Measurements from ENCODE around the gene VGLL2.
"Not testable (repeated sequence)": the region's sequence is repeated elsewhere in the genome, so short reads cannot be mapped to it uniquely, and the experiment has no call there.

VGLL2 gene

GRCh38 chr6:117265410-117266256 lies at the start of gene VGLL2:
VGLL2 (plus strand) TSS chr6:117265558; CDS start chr6:117265764, 206 bp downstream.
- DNase-seq: peak; percentile 28

- DNase-seq: no peak
Measured at GRCh38 chr6:117222861-117223260, 42.5 kb upstream of the VGLL2 start.

- DNase-seq: no peak
Measured at GRCh38 chr6:117226778-117227177, 38.6 kb upstream of the VGLL2 start.

GRCh38 chr6:117227245-117227962 lies 38.0 kb upstream of the VGLL2 start:
- no peak for DNase-seq

GRCh38 chr6:117228202-117228601 lies 37.2 kb upstream of the VGLL2 start:
- DNase-seq: no peak

- no peak for DNase-seq
Measured at GRCh38 chr6:117229870-117230269, 35.5 kb upstream of the VGLL2 start.

GRCh38 chr6:117231466-117231865 lies 33.9 kb upstream of the VGLL2 start:
- no peak for DNase-seq

- DNase-seq: no peak
Measured at GRCh38 chr6:117232196-117232595, 33.2 kb upstream of the VGLL2 start.

GRCh38 chr6:117233145-117233544 lies 32.2 kb upstream of the VGLL2 start:
- no peak for DNase-seq

GRCh38 chr6:117237561-117237960 lies 27.8 kb upstream of the VGLL2 start:
- no peak for DNase-seq

GRCh38 chr6:117244571-117244970 lies 20.8 kb upstream of the VGLL2 start:
- not testable (repeated sequence) for DNase-seq

GRCh38 chr6:117244979-117245378 lies 20.4 kb upstream of the VGLL2 start:
- DNase-seq: not testable (repeated sequence)

GRCh38 chr6:117253785-117254184 lies 11.6 kb upstream of the VGLL2 start:
- DNase-seq: no peak

GRCh38 chr6:117262799-117263198 lies 2.6 kb upstream of the VGLL2 start:
- DNase-seq: no peak

GRCh38 chr6:117263353-117263927 lies 1.9 kb upstream of the VGLL2 start:
- no peak for DNase-seq

GRCh38 chr6:117264369-117264691 lies 1.0 kb upstream of the VGLL2 start:
- no peak for DNase-seq

GRCh38 chr6:117264692-117265409 lies 507 bp upstream of the VGLL2 start:
- DNase-seq: no peak

GRCh38 chr6:117266257-117267053 lies 1.1 kb downstream of the VGLL2 start:
- no peak for DNase-seq

- DNase-seq: no peak
Measured at GRCh38 chr6:117267054-117267347, 1.6 kb downstream of the VGLL2 start.

- no peak for DNase-seq
Measured at GRCh38 chr6:117267766-117268534, 2.6 kb downstream of the VGLL2 start.

- no peak for DNase-seq
Measured at GRCh38 chr6:117268924-117269323, 3.6 kb downstream of the VGLL2 start.

GRCh38 chr6:117269638-117270054 lies 4.3 kb downstream of the VGLL2 start:
- DNase-seq: no peak

Data from fibroblast of skin of right quadriceps (primary cell).